K562 (cell line): Measurements from ENCODE around the gene GFOD1.

ENCODE experiments used
- CBX1 ChIP-seq: sonication (generic); IDR thresholded peaks from 2 replicates; pipeline ENCODE4 v1.6.1; 2016; ENCODE audit warnings: antibody characterized with exemption, low read depth, mild to moderate bottlenecking
- CHD2 ChIP-seq: IDR thresholded peaks from 2 replicates; pipeline ENCODE4 v1.6.1; 2011; ENCODE audit warnings: low read depth, low read length
- ELF4 ChIP-seq: fragments of 450-650 bp; formaldehyde crosslinking; IDR thresholded peaks from 2 replicates; pipeline ENCODE4 v1.4.0; 2022; ENCODE audit warnings: missing genetic modification characterization
- GABPB1 ChIP-seq: sonication (generic); formaldehyde crosslinking; IDR thresholded peaks from 2 replicates; pipeline ENCODE4 v1.8.0; 2022; ENCODE audit warnings: mild to moderate bottlenecking, missing genetic modification reagents
- GTF2F1 ChIP-seq: IDR thresholded peaks from 2 replicates; pipeline ENCODE4 v1.6.1; 2011; ENCODE audit warnings: low read depth, low read length, improper control_type of control experiment
- MYNN ChIP-seq, 2 experiments: sonication (generic); formaldehyde crosslinking in 1 of 2; IDR thresholded peaks; 2 replicates each; pipeline versions ENCODE4 v1.5.0 to v1.6.1; 2016 to 2020; ENCODE audit warnings: antibody characterized with exemption in 1 of 2, missing genetic modification reagents in 1 of 2
- POLR2A ChIP-seq: fragments of 450-650 bp; conservative IDR thresholded peaks from 2 replicates; pipeline ENCODE4 v1.6.1; 2016
- POLR2AphosphoS5 ChIP-seq: IDR thresholded peaks from 2 replicates; pipeline ENCODE4 v1.6.1; 2011; ENCODE audit warnings: mild to moderate bottlenecking, low read depth, low read length, moderate library complexity; ENCODE audit not compliant: control insufficient read depth, insufficient read depth
- RAD21 ChIP-seq, 2 experiments: fragments of 250-450 bp in 1 of 2; fragments of 450-650 bp in 1 of 2; sonication (Bioruptor Pico) in 1 of 2; formaldehyde crosslinking in 1 of 2; IDR thresholded peaks in 1 of 2; conservative IDR thresholded peaks in 1 of 2; 2 replicates each; pipeline versions ENCODE4 v1.4.0 to v1.8.0; 2020 to 2022; ENCODE audit warnings: mild to moderate bottlenecking in 2 of 2, moderate library complexity in 1 of 2
- TRIM25 ChIP-seq: fragments of 450-650 bp; IDR thresholded peaks from 2 replicates; pipeline ENCODE4 v1.7.0; 2016; ENCODE audit warnings: borderline replicate concordance
- TF ChIP-seq, protein P1 (sequence below), 3 experiments: IDR thresholded peaks in 2 of 3; conservative IDR thresholded peaks in 1 of 3; 2 replicates each; pipeline ENCODE4 v1.5.1; 2011 to 2012; ENCODE audit warnings: low read length in 3 of 3, mild to moderate bottlenecking in 3 of 3, control low read depth in 2 of 3, improper control_type of control experiment in 1 of 3, inconsistent platforms in 1 of 3, low read depth in 1 of 3, mixed read lengths in 1 of 3, moderate library complexity in 1 of 3; ENCODE audit not compliant: insufficient read depth in 2 of 3

DNA sequence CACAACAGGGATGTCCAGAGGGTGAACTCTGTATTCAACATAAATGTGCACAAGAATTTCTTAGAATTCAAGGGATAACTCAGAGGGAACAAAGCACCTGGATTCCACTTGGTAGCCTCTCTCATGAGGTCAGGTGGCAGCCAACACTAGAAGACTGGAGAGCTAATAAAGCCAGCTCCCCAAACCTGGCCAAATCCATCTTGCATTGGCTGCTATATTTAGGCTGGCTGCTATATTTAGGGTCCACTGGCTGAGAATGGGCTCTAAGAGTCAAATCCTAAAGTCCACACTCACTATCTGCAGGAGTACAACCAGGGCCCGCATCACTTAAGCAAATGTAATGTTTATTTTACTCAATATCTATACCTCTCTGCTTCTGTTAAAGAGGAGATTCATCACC lies 179.1 kb downstream of the GFOD1 start:
- TF ChIP-seq, protein P1, sequence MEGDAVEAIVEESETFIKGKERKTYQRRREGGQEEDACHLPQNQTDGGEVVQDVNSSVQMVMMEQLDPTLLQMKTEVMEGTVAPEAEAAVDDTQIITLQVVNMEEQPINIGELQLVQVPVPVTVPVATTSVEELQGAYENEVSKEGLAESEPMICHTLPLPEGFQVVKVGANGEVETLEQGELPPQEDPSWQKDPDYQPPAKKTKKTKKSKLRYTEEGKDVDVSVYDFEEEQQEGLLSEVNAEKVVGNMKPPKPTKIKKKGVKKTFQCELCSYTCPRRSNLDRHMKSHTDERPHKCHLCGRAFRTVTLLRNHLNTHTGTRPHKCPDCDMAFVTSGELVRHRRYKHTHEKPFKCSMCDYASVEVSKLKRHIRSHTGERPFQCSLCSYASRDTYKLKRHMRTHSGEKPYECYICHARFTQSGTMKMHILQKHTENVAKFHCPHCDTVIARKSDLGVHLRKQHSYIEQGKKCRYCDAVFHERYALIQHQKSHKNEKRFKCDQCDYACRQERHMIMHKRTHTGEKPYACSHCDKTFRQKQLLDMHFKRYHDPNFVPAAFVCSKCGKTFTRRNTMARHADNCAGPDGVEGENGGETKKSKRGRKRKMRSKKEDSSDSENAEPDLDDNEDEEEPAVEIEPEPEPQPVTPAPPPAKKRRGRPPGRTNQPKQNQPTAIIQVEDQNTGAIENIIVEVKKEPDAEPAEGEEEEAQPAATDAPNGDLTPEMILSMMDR (IDR thresholded peaks at IDR 0.05 in 2 of 3, conservative IDR thresholded peaks at IDR 0.05 in 1 of 3; ENCODE audit: insufficient read depth in 2 of 3, low read depth in 1 of 3, low read length in 3 of 3), result no peak
- no peak for TF ChIP-seq CBX1
- no peak for TF ChIP-seq CHD2
- no peak for TF ChIP-seq ELF4
- TF ChIP-seq GABPB1 (CRISPR knock-in tag), result no peak
- no peak for TF ChIP-seq RAD21 (CRISPR knock-in tag; conservative IDR thresholded peaks at IDR 0.05 in 1 of 2, IDR thresholded peaks at IDR 0.05 in 1 of 2)
- TF ChIP-seq POLR2A, result no peak
- no peak for TF ChIP-seq MYNN (IDR thresholded peaks at IDR 0.05)
- TF ChIP-seq MYNN (CRISPR knock-in tag; IDR thresholded peaks at IDR 0.05), result no peak
- TF ChIP-seq TRIM25, result no peak
- TF ChIP-seq GTF2F1, result no peak
- no peak for TF ChIP-seq POLR2AphosphoS5
